OCI-M2 (cell line): ENCODE measurements around the gene SNAPC4.
A peak's percentile ranks its signal among the peaks of the same experiment; 100 is the strongest.

Experiments
- DNase-seq: peaks from one replicate; lab custom pipeline; 2025; ENCODE audit not compliant: unreplicated experiment; lab: John Stamatoyannopoulos, UW

SNAPC4 gene, protein sequence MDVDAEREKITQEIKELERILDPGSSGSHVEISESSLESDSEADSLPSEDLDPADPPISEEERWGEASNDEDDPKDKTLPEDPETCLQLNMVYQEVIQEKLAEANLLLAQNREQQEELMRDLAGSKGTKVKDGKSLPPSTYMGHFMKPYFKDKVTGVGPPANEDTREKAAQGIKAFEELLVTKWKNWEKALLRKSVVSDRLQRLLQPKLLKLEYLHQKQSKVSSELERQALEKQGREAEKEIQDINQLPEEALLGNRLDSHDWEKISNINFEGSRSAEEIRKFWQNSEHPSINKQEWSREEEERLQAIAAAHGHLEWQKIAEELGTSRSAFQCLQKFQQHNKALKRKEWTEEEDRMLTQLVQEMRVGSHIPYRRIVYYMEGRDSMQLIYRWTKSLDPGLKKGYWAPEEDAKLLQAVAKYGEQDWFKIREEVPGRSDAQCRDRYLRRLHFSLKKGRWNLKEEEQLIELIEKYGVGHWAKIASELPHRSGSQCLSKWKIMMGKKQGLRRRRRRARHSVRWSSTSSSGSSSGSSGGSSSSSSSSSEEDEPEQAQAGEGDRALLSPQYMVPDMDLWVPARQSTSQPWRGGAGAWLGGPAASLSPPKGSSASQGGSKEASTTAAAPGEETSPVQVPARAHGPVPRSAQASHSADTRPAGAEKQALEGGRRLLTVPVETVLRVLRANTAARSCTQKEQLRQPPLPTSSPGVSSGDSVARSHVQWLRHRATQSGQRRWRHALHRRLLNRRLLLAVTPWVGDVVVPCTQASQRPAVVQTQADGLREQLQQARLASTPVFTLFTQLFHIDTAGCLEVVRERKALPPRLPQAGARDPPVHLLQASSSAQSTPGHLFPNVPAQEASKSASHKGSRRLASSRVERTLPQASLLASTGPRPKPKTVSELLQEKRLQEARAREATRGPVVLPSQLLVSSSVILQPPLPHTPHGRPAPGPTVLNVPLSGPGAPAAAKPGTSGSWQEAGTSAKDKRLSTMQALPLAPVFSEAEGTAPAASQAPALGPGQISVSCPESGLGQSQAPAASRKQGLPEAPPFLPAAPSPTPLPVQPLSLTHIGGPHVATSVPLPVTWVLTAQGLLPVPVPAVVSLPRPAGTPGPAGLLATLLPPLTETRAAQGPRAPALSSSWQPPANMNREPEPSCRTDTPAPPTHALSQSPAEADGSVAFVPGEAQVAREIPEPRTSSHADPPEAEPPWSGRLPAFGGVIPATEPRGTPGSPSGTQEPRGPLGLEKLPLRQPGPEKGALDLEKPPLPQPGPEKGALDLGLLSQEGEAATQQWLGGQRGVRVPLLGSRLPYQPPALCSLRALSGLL (N-terminal part only)

DNA sequence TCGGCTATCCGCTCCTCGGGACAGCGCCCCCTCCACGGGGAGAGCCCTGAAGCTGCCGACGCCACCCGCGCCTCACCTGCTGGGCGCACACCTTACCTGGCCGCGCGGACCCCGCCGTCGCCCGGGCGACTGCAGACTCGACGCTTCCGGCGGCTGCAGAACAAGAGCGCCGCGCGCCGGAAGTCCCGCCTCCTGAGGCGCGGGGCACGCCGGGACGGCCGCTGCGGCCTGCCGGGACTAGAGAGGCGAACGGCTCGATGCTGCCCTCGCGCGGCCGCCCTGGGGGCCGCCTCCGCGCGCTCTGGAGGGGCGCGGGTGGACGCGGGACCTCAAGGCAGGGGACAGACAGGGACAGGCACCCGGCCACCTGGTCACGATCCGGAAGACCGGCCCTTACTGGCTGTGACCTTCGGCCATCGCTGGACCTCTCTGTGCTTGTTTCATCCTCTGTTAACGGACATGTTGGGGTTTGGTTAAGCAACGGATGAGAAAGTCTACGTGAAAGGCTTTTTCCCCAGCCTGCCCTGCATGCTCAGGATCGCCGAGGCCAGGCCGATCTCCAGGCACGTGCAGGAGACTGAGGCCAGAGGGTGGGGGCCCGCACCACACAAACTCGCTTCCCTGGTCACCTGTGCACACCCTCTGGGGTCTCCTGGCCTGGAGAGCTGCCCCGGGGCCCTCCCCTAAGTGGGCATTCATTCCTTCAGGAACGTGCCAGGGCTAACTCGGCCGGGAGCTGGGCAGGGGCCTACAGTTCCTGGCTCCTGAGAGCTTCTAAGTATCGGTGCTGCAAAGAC, at the start of gene SNAPC4:
SNAPC4 (minus strand) TSS at position 133 of the 797 bp plus-strand sequence. CDS start 1,742 bp downstream, outside the sequence.
- peak; percentile 63 for DNase-seq

DNA sequence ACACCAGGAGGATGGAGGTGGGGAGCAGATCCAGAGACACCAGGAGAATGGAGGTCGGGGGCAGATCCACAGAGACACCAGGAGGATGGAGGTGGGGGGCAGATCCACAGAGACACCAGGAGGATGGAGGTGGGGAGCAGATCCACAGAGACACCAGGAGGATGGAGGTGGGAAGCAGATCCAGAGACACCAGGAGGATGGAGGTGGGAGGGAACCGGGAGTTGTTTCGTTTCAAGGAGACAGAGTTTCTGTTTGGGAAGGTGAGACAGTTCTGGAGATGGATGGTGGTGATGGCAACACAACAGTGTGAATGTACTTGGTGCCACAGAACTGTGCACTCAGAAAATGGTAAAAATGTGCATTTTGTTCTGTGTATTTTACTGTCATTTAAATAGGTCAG, 48.7 kb upstream of the SNAPC4 start:
- no peak for DNase-seq

DNA sequence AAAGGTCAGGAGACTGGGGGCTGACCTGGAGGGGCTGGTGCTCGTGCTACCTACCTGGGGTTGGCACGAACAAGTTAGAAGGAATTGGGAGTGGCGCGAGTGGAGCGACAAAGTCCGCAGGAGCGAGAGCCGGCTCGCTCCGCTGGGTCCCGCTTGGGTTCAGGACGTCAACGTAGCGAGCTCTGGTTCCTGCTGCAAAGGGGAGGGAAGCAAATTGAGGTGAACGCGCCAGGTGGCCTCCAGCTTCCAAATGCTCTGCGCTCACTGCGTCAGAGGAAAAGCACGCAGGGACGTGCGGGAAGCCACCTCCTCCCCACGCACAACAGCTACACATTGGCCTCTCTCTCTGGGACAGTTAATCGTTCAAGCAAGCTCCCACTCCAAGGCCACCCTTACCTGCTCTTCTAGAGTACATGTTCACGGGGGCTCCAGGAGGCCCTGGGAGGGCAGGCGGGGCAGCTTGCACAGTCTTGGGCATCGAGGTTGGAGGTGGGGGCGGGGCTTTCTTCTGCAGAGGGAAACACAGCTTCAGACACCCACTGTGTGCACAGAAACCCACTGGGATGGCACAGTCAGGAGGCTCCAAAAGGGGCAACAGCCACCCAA, 47.3 kb upstream of the SNAPC4 start:
- DNase-seq: no peak

DNA sequence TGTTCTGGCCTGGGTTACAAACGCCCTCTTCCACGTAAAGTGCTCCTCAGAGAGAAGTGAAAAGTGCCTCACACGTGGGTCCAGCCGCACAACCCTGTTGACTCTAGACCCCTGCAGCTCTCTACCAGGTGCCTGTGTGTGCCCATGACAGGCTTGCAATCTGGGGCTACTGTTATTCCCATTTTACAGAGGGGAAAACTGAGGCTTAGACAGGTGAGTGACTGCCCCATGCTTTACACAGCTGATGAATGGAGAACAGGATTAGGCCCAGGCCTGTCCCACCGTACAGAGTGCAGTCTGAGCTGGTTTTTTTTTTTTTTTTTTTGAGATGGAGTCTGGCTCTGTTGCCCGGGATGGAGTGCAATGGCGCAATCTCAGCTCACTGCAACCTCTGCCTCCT, 45.8 kb upstream of the SNAPC4 start:
- DNase-seq: no peak

DNA sequence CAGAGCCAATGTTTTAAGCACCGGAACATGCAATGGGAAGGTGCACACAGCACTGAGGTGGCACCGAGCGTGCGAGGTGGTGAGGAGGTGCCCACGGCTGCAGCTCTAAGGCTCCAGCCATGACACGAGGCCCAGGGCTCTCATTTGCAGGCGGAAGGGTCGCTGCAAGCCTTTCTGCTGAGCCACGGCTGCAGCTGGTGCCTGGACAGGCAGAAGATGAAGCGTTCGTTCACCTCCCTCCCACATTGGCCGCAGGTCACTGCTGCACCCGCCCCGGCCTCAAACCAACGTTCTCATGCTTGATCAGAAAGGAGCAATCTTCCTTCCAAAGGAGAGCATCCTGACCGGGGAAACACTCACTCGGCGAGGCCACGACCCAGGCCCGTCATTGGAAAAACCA, 44.1 kb upstream of the SNAPC4 start:
- DNase-seq: no peak

DNA sequence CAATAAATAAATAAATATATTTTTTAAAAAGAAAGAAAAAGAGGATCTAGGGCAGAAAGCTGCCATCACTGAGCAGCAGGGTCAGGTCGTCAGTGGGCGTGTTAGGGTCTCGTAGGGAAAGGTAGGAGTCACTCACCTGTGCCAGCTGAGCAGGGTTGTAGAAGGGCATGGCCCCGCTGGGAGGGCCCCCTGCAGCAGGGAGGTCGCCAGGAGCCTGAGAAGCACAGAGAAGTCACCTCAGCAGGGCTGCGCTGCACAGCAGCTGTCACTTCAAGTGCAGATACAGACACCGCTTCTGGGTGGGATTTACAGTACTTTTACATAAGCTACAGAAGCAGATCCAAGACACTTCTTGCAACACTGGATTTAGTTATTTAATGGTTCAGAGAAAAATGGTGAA, 43.7 kb upstream of the SNAPC4 start:
- no peak for DNase-seq

DNA sequence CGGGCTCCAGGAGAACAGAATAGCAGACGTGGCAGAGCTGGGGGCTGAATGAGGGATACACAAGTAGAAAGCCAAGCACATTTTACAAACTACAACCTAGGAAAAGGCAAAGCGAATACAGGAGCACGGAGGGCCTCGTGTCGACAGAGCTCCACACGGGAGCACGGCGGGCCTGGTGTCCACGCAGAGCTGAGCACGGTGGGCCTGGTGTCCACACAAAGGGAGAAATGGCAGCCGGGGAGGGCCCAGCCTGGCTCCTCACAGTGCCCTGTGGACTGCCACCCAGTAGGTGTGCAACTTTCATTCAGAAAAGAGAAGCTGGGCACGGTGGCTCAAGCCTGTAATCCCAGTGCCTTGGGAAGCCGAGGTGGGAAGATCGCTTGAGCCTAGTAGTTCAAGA, 43.1 kb upstream of the SNAPC4 start:
- DNase-seq: no peak

DNA sequence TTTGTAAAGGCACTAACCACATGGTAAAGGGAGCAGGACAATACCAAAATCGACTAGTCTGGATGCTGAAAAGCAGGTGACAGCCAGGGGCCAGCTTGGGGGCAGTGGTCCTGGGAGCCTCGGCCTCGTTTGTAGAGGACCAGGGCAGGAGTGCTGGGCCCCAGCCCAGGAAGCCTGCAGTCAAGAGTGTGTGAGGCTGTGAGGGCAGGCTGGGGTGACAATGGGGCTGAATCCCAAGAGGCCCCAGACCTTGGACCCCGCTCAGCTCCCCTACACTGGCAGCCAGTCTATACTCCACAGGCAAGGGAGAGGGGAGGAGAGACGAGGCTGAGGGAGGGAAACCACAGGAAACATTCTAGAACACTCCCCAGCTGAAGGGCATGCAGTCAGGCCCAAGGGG, 42.3 kb upstream of the SNAPC4 start:
- DNase-seq: no peak

DNA sequence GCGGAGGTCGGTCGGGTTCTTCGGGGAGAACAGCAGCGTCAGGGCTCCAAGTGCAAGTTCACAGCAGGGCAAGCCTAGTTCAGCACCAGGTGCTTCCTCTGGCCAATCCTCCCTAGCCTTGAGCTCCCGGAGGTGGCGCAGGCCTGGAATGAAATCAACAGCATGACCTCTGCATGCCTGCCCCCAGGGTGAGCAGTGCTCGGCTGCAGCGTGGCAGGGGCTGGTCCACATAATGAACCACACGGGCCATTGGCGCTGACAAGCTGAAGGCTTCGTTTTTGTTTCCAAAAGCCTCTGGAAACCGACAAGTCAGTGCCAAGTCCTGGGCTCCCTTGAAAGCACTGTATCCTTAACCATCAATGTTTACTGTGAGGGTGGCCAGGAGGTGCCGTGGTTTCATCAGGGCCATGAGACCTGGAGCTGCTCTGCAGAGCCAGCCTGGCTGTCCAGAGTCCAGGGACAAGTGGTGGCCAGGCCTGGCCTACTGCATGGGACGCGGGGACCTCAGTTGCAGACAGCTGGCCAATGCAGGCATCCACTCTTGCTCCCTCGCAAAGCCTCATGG, 41.8 kb upstream of the SNAPC4 start:
- no peak for DNase-seq

DNA sequence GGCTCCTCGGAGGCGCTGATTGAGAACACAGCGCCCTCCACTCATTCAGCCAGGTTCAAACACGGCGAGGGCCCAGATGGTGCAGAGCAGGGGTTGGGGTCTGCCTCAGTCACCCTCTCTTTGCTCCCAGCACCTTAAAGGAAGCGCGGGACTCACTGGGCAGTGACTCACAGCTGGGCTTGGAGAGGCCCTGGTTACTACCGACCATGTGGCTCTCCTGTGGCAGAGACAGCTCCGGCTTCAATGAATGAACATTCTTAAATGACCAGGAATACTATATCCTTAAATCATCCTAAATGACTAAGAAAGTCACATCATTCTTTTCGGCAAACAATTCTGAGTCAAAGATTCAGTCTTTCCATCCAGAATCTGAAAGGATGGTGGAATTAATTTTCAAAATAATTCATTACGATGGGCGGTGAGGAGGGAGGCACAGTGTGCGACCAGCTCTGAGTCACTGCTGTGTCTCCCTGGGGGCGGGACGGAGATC, 41.3 kb upstream of the SNAPC4 start:
- no peak for DNase-seq

DNA sequence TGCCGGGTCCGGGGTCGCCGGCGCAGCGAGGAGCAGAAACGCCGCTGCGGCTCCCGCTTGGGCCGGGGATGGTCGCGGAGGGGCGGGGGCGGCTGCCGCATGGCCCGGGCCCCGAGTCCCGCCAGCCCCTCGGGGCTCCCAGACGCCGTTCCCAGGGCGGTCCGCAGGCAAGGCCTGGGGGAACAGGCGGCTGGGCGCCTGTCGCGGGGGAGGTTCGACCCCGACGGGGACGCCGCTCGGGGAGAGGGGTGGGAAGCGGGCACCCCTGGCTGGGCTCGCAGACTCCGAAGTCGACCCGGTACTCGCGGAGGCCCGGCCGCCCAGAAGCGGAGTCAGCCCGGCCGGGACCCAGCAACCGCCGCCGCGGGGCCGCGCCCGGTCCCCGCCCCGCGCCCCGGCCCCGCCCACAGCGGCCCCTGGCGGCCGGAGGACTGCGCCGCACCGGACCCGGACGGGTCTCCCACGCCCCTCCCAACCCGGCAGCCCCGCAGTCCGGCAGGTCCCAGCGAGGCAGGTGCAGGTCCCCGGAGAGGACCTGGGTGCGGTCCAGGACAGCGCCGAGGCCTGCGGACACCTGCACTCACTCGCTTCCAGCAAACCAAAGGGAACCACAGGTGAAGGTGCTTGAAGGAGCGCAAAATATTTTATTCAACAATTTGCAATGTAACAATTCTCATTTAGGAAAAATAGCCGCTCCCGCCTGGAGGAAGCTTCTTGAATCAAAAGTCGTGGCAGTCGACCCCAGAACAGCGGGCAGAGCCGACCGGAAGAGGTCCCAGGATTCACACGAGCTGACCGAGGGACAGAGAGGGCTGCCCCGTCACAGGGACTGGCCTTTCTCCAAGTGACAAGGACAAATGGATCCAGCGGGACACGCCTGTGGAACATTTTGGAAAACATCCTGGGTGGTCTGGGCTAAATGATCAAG, 39.8 kb upstream of the SNAPC4 start, which contains the start of gene INPP5E:
INPP5E (minus strand) TSS at position 365 of the 928 bp plus-strand sequence. CDS start 426 bp downstream, outside the sequence.
- no peak for DNase-seq

DNA sequence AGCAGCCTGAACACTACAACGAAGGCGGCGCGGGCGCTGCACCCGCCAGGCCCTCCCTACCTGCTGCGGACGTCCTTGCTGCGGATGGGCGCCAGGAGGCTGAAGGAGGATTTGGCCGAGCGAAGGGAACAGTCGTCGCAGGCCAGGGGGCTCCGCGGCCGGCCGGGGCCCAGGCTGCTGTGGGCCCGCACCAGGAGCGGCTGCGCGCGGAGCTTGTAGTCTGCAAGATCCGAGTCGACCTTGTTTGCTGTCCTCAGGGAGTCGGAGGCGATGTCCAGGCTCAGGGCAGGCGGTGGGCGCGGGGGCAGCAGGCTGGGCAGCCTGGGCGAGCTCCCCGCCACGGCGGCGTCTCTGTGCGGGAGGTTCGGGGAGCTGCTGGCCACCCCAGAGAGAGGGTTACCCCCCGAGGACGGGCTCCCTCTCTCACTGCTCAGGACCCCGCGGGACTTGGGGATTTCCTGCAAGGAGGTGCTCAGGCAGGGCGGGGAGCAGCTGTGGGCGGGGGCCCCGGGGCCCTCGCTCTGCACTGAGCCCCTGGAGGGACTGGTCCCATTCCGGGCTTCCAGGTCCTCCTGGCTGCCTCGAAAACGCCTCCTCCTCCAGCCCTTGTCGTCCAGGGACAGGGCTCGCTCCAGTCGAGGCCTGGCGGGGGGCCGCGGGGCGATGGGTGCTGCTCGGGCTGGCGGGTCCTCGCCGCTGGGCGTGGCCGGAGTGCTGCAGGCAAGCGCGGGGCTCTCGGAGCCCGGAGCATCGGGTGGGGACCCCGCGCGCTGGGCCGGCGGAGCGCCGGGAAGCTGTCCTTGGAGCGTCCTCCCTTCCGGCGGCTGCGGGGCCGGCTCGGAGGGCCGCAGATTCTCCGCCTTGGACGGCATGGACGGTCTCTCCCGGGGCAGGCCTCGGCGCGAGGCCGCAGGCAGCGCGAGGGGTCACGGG, 38.8 kb upstream of the SNAPC4 start:
- DNase-seq: no peak

DNA sequence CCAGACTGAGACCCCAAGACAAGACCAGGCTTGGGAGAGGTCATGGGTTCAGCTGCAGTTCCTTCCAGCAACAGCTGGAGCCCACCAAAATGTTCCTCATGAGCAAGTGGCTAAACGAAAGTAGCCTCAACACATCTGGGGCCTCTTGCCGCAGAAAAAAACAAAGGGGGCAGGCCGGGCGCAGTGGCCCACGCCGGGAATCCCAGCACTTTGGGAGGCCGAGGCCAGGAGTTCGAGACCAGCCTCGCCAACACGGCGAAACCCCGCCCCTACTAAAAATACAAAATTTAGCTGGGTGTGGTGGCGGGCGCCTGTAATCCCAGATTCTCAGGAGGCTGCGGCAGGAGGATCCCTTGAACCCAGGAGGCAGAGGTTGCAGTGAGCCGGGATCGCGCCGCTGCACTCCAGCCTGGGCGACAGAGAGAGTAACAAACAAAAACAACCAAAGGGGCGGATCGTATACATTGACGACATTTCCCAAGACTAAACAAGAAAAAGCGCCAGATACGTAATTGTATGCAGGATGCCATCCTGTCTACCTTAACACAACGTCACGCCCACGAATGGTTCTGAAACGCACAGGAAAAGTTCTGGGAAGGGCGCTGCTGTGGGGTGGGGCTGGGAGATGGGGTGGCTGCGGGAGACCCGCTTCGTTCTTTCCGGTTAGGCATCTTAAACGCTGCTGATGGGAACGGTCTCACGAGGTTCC, 38.0 kb upstream of the SNAPC4 start:
- no peak for DNase-seq

DNA sequence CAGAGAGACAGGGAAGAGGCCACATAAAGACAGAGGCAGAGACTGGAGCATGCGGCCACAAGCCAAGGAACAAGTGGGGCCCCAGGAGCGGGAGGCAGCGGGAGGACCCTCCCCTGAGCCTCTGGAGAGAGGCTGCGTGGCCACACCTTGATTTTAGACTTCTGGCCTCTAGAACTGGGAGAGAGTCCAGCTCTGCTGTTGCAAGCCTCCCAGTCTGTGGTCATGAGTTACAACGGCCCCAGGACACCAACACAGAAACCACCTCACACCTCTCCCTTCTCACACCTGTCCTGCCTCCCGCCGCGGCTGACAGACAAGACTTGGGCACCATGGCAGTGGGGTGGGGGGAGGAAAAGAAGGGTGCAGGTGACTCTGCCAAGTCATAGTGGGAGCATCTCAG, 37.5 kb upstream of the SNAPC4 start:
- no peak for DNase-seq

DNA sequence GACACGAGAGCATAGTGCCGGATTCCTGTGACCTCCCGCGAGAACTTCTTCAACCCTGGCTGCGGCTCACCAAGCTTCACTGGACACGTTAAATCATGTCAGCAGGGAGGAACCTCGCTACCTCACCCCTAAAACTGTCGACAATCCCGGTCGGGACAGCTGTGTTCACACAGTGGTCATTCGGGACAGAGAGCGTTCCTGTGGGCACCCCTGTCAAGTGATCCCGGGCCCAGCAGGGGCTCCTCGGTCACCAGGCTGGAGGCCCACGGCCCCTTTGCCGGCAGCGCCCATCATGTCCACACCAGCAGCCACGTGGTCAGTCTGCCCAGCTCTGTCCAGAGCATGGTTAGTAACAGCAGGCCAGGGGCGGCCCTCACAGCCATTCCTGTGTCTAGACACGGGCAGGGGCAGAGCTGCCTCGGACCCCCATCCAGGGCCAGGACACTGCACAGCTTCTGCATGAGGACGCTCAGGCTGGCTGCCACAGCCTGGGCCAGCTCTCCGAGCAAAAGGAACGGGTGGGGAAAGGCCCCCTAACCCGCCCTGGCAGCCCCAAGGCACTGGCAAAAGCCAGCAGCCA, 36.2 kb upstream of the SNAPC4 start:
- no peak for DNase-seq

DNA sequence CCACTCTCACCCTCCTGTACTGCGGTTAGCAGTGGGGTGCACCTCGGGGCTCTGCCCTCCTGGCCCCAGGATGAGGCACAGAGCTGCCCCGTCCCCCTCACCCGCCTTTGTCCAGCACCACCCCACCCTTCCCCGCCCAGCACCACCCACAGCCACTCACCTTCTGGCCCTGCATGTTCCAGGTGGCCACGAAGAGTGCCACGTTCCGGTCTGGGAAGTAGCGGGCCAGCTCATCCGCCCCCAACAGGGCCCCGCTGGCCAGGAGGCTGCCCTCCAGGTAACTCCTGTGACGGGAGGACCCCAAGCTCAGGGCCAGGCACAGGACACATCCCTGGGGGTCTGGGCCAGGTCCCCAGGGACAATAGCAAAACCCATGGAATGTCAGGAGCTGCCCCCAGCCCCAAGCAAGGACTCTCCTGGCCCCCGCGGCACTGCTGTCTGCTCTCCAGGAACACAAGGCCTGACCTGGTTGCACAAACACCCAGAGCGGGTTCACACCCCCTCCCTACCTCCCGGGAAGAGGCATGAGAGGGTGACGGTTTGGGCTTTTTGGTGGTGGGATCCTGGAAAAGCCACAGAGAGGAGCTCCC, 34.7 kb upstream of the SNAPC4 start:
- DNase-seq: no peak
